Right lobe of liver (tissue), 4 donors: ENCODE measurements around the gene CORO2A.

Experiments
- CTCF ChIP-seq, 4 donors: fragments of 200-600 bp in 3 of 4; fragments of 450-650 bp in 1 of 4; IDR thresholded peaks; one replicate each; pipeline versions ENCODE4 v1.5.1 to v1.8.0; 2016 to 2022; ENCODE audit warnings: antibody characterized with exemption in 4 of 4, mild to moderate bottlenecking in 2 of 4
- POLR2A ChIP-seq: fragments of 450-650 bp; IDR thresholded peaks from one replicate; pipeline ENCODE4 v1.6.1; 2017; ENCODE audit warnings: antibody characterized with exemption, mild to moderate bottlenecking
- donor health status: DM: no; HTN: no; CAD: no.
- donor health status: DM: no; HTN: no; CAD: no.
- donor health status: DM: no; HTN: yes; CAD: no.

GRCh38 chr9:98142925-98143481 lies 49.4 kb downstream of the CORO2A start:
- TF ChIP-seq CTCF (IDR thresholded peaks at IDR 0.05): no peak
- no peak for TF ChIP-seq POLR2A
